ENCODE measurements around the gene STRADB.
"Not testable (repeated sequence)": the region's sequence is repeated elsewhere in the genome, so short reads cannot be mapped to it uniquely, and the experiment has no call there.

The STRADB gene

GRCh38 chr2:201430839-201431238, 20.7 kb upstream of the STRADB start:
- no peak for DNase-seq

GRCh38 chr2:201432038-201432620, 19.4 kb upstream of the STRADB start:
- DNase-seq: no peak

GRCh38 chr2:201432621-201433393, 18.7 kb upstream of the STRADB start:
- DNase-seq: no peak

DNA sequence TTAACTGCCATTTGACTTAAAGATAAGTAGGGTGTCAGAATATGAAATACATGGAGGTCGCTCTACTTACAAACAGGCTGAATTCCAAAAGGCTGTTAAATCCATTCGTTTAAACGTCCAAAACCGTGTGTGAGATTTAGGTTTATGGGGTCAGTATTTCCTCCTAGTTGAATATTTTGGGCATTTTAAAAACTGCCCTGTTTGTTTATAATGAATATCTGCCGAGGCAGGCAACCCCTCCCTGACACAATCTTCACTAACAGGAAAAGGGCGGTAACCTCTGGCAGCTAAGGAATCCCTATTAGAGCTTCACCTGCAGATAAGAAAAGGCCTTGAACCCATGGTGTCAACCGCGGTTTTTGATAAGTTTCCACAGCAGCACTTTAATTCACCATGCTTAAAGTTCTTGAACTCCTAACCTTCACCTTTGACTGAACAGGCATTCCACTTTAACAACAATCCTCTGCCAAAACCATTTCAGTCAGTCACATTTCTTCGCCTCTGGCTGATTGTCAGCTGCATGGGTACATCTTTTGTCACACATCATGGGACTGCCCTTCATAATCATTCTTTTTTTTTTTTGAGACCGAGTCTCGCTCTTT, 18.0 kb upstream of the STRADB start:
- no peak for DNase-seq

- no peak for DNase-seq
Measured at GRCh38 chr2:201436141-201436540, 15.4 kb upstream of the STRADB start.

- not testable (repeated sequence) for DNase-seq
Measured at GRCh38 chr2:201439336-201439922, 12.1 kb upstream of the STRADB start.

DNA sequence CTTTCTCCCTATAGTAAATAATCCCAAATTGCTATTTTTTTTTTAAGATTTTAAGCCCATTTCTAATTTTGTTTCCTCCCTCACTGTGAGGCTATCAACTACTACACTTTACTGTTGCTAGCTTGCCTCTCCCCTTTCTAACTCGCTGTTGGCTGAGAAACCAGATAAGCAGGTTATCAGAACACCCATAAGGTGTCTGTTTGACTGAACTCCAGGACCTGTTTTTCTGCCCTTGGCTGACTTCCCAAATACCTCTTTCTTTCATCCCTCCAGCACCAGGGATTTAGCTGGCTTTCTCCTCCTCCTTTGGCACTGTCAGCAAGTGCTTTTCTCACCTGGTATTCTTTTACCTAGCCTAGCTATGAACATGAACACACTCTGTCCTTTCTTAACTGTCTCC, 11.4 kb upstream of the STRADB start:
- DNase-seq: no peak

- no peak for DNase-seq
Measured at GRCh38 chr2:201441409-201441808, 10.1 kb upstream of the STRADB start.

DNA sequence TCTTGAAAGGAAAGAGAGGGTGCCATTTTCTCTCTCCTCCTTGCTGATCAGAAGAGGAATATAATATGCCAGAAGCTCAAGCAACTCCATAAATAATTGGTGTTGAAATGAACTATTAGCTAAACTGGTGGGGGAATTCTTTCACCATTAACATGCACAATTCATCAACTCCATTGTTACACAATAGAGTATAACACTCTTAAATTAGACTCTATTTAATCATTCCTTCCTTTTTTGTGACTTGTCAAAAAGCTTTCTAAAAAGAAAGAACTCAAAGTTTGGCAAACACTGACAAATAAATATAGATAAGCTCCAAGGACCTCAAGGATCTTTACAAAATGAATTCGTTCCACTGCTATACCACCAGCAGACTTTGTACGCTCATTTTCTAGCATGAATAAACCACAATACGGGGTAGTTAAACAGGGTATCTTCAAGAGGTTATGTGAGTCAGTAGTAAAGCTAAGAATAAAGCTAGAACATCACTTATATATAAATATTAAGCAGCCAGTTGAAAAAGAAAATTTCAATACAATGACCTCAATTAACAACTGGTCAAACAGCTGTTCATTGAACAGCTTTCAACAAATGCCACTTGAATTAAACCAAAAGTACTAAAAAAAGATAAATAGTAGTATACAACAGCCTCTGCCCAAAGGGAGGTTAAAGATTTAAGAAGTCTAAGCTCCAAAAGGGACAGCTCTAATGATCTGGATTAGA, 6.6 kb upstream of the STRADB start:
- DNase-seq: no peak

GRCh38 chr2:201447086-201447485, 4.5 kb upstream of the STRADB start:
- DNase-seq: no peak

GRCh38 chr2:201448061-201448460, 3.5 kb upstream of the STRADB start:
- DNase-seq: no peak

DNA sequence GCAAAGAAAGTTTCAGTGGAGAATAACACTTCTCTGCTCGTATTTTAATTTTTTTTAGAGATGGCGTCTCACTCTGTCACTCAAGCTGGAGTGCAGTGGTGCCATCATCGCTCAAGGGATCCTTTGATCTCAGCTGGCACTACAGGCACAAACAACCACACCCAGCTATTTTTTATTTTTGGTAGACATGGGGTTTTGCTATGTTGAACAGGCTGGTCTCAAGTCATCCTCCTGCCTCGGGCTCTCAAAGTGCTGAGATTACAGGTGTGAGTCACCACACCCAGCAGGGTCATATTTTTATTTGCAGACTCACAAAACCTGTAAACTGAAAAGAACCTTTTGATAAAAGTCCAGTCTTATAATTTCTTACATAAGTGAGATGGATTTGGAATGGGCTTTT, 2.8 kb upstream of the STRADB start:
- peak; percentile 13 for DNase-seq

GRCh38 chr2:201450954-201451291, 617 bp upstream of the STRADB start:
- DNase-seq: no peak

GRCh38 chr2:201452058-201452921, 750 bp downstream of the STRADB start:
- no peak for DNase-seq

DNA sequence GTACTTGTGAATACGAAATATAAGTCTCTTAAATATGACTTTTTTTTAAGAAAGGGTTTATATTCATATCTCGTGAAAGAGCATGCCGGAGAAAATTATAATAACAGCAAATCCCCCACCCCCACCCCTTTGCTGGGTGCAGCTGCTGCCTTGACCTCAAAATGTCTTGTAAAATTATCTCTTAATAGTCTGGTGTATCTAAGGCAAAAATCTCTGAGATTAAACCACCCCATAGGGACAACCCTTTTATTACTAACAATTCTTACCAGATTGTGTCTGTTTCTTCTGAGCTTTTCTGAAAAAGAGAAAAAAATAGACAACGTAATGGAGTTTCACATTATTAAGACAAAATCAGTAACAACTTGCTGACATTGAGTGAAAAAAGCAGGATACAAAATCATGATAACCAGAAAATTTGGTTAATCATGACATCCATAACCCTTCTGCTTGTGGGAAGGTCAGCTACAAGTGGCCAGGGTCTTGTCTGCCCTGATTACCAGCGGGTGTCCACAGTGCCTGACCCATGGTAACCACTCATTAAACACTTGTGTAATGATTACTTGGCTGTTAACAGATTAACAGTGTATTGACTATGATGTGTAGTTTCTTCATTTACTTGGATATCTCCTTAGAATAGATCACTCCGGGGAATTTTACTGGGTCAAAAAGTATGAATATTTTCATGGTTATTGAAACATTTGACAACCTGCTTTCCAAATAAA, 1.5 kb downstream of the STRADB start:
- DNase-seq: no peak

DNA sequence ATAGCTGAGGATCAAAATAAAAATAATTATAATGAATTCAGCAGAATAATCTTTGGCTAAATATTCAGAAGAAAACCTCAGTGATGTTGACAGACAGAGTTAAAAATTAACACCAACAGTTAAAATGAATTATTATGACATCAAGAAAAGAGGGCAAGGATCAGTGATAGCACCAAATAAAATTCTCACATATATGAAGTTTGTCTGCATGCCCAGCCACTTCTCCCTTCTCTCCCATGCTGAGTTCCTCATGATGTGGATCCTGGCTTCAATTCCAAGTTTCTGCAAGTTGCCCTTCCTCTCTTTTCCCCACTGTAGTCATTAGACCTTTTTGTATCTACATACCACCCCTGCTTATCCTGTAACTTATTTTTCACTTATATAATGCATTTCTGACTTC, 6.8 kb downstream of the STRADB start:
- no peak for DNase-seq

- DNase-seq: no peak
Measured at GRCh38 chr2:201460532-201460931, 9.0 kb downstream of the STRADB start.

DNA sequence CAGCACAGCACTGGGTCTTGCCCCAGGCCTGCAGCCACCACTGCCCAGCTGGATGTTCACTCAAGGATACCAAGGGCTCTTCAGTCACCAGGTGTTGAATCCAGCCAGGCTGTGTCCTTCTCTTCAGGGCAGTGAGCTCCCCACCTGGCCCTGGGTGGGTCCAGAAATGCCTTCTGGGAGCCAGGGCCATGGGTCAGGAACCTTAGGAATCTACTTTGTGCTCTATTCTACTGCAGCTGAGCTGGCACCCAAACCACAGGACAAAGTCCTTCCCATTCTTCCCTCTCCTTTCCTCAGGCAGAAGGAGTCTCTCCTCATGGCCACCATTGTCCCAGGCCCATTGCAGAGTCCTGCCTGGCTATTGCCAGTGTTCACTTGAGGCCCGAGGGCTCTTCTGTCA, 13.0 kb downstream of the STRADB start:
- no peak for DNase-seq

DNA sequence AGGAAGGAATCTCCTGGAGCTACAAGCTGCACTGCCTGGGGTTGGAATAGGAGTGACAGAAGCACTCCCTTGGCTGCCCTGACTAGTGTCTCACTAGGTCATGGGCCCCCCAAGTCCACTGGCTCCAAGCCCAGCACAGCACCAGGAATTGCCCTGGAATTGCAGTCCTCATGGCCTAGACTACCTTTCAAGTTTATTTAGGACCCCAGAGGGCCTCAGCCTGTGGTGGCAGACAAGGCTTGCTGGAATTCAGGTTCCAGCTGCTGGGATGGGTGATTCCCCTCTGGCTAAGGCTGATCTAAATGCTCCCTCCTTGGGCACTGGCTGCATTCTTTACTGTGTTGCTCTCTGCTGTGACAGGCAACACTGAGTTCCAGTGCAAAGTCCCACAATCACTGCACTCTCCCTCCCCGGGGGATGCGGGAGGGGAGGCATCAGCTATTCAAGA, 14.0 kb downstream of the STRADB start:
- DNase-seq: no peak

GRCh38 chr2:201466050-201466675, 14.6 kb downstream of the STRADB start:
- DNase-seq: no peak

GRCh38 chr2:201467666-201468065, 16.1 kb downstream of the STRADB start:
- no peak for DNase-seq
